BE2C (cell line): ENCODE results near the gene EID2B. TPM values are rescaled to one million over a fixed set of nuclear protein-coding genes. Genes with fewer than 3 reads are reported as not detected.
A peak's percentile ranks its signal among the peaks of the same experiment; 100 is the strongest.

ENCODE experiments used
- DNase-seq: peaks from one replicate; pipeline ENCODE4 v3.0.0-alpha.2; 2020
- H3K27me3 ChIP-seq: fragments of 250-450 bp; sonication (Bioruptor Pico); 2 replicates; pipeline ENCODE4 v1.5.1; 2020; ENCODE audit warnings: mild to moderate bottlenecking
- H3K36me3 ChIP-seq: fragments of 250-450 bp; sonication (Bioruptor Pico); 2 replicates; pipeline ENCODE4 v1.5.1; 2020; ENCODE audit warnings: mild to moderate bottlenecking
- H3K4me1 ChIP-seq: fragments of 250-450 bp; sonication (Bioruptor Pico); 2 replicates; pipeline ENCODE4 v1.5.1; 2020
- H3K4me3 ChIP-seq: 2 replicates; pipeline ENCODE4 v1.5.1; 2011; ENCODE audit warnings: low read depth, low read length
- H3K9me3 ChIP-seq: fragments of 250-450 bp; sonication (Bioruptor Pico); 2 replicates; pipeline ENCODE4 v1.5.1; 2020
- CTCF ChIP-seq: IDR thresholded peaks from 2 replicates; pipeline ENCODE4 v1.5.1; 2012; ENCODE audit warnings: mild to moderate bottlenecking, low read depth, low read length
- polyA plus RNA-seq: library from polyadenylated mRNA; unstranded; fragments of >200 nt; gene quantifications from one replicate; pipeline ENCODE4 v1.2.1, GENCODE V29; 2012; ENCODE audit warnings: low read depth, missing spikeins; ENCODE audit not compliant: insufficient read length, insufficient read depth

EID2B gene, protein sequence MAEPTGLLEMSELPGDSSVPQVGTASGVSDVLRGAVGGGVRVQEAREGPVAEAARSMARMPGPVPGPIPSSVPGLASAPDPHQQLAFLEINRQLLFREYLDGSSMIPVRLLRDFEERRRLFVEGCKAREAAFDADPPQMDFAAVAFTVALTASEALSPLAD
- polyA plus RNA-seq, result 5.7 TPM

- Histone ChIP-seq H3K27me3 (no peaks in the 10 kb centered on the region), H3K4me1 (no peaks in the 10 kb centered on the region), H3K9me3 (no peaks in the 10 kb centered on the region), H3K4me3 (peak within 1 kb of the TSS; percentile 83), H3K36me3 (no peaks in the 10 kb centered on the region)
- peak; percentile 96 for DNase-seq
- TF ChIP-seq CTCF, result peak; percentile 98
These were observed at the start of gene EID2B for GRCh38 chr19:39532233-39533002. Gene EID2B, minus strand, starts transcription at chr19:39532852. Its CDS starts 50 bp downstream, at chr19:39532802.

DNA sequence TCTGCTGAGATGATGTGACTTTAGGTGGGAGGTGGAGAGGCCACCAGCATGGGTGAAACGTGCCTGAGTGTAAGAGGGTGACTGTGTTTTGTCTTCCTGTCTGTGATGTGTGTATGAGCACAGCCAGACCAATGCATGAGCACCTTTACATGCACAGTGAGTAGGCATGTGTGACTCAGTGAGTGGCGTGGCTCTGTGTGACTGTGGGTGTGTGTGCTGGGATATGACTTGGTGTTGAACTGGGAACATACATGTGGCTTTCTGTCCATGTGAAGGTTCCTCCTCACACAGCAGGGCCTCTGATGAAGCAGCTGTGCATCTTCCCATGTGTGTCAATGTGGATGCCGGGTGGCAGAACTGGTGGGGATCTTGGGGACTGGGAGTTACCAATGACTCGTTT is 49.8 kb upstream of the EID2B start:
- Histone ChIP-seq H3K36me3 (no peaks in the 10 kb centered on the region), H3K4me3 (no peak overlapping the region), H3K9me3 (no peaks in the 10 kb centered on the region), H3K4me1 (no peaks in the 10 kb centered on the region), H3K27me3 (peaks cover 10% of the 10 kb centered on the region; the same call in 1 of the 2 replicates)
- DNase-seq, result no peak
- TF ChIP-seq CTCF, result no peak

GRCh38 chr19:39568604-39569003 is 36.0 kb upstream of the EID2B start:
- no peak for DNase-seq
- no peak overlapping the region for H3K4me3 ChIP-seq
- H3K27me3 ChIP-seq, result peaks cover 17% of the 10 kb centered on the region

GRCh38 chr19:39566064-39566463 is 33.4 kb upstream of the EID2B start:
- Histone ChIP-seq H3K9me3 (no peaks in the 10 kb centered on the region), H3K4me3 (no peak overlapping the region), H3K4me1 (no peaks in the 10 kb centered on the region), H3K27me3 (peaks cover 23% of the 10 kb centered on the region), H3K36me3 (no peaks in the 10 kb centered on the region)
- no peak for TF ChIP-seq CTCF
- no peak for DNase-seq

More at GRCh38 chr19:39568604-39569003, 36.0 kb upstream of the EID2B start:
- Histone ChIP-seq H3K4me1 (no peaks in the 10 kb centered on the region), H3K9me3 (no peaks in the 10 kb centered on the region), H3K36me3 (no peaks in the 10 kb centered on the region)
- TF ChIP-seq CTCF, result no peak

- Histone ChIP-seq H3K4me3 (no peak overlapping the region), H3K27me3 (peaks cover 20% of the 10 kb centered on the region), H3K36me3 (no peaks in the 10 kb centered on the region), H3K9me3 (no peaks in the 10 kb centered on the region), H3K4me1 (no peaks in the 10 kb centered on the region)
- no peak for DNase-seq
- no peak for TF ChIP-seq CTCF
These were observed 30.8 kb upstream of the EID2B start for GRCh38 chr19:39563408-39563807.

DNA sequence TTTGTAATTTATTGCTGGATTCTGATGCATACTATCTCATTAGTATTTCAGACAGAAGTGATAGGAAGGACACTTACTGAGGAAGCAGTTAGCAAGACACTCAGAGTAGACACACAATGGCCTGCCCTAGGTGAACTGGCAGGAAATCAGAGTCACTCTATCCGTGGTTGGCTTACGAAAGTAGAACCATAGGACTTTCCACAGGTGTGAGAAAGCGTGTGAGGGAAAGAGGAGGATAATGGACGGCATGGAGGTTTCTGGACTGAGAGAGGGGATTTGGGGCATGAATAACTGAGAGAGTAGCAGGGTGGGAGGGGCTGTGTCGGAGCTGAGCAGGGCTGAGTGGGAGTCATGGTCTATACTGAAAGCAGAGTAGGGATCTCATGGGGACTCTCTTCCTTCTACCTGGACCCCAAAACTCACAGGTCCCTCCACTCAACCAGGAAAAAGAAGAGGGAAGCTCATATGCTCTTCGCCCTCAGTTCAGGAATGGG is 26.0 kb upstream of the EID2B start:
- no peak for DNase-seq
- H3K9me3 ChIP-seq, result no peaks in the 10 kb centered on the region
- no peak for TF ChIP-seq CTCF
- H3K36me3 ChIP-seq, result no peaks in the 10 kb centered on the region
- H3K27me3 ChIP-seq, result peaks cover 14% of the 10 kb centered on the region; the same call in 1 of the 2 replicates
- H3K4me1 ChIP-seq, result no peaks in the 10 kb centered on the region
- H3K4me3 ChIP-seq, result no peak overlapping the region
